NCI-H1436 treated with DMSO at 0.1 percent for 48 hours (cell line): ENCODE data around the gene PSMF1.

Source experiments
- DNase-seq: peaks from one replicate; lab custom pipeline; 2025; lab: John Stamatoyannopoulos, UW

The PSMF1 gene

GRCh38 chr20:1164871-1165270 is 46.5 kb downstream of the PSMF1 start:
- no peak for DNase-seq

GRCh38 chr20:1165521-1165920 is 47.1 kb downstream of the PSMF1 start:
- DNase-seq, result no peak

GRCh38 chr20:1165941-1166340 is 47.5 kb downstream of the PSMF1 start:
- DNase-seq, result no peak

- no peak for DNase-seq
These were observed 48.7 kb downstream of the PSMF1 start for GRCh38 chr20:1166948-1167720.

GRCh38 chr20:1169224-1169623 is 50.8 kb downstream of the PSMF1 start:
- DNase-seq, result no peak

GRCh38 chr20:1171461-1172093 is 53.2 kb downstream of the PSMF1 start:
- DNase-seq, result no peak

GRCh38 chr20:1173698-1174097 is 55.3 kb downstream of the PSMF1 start:
- DNase-seq, result no peak

- DNase-seq, result no peak
These were observed 56.4 kb downstream of the PSMF1 start for GRCh38 chr20:1174787-1175186.

GRCh38 chr20:1177680-1178079 is 59.3 kb downstream of the PSMF1 start:
- no peak for DNase-seq

GRCh38 chr20:1178103-1178502 is 59.7 kb downstream of the PSMF1 start:
- DNase-seq, result no peak

GRCh38 chr20:1178623-1179022 is 60.2 kb downstream of the PSMF1 start:
- no peak for DNase-seq

- no peak for DNase-seq
These were observed 62.5 kb downstream of the PSMF1 start for GRCh38 chr20:1180949-1181348.

GRCh38 chr20:1182106-1182505 is 63.7 kb downstream of the PSMF1 start:
- no peak for DNase-seq

- no peak for DNase-seq
These were observed 64.8 kb downstream of the PSMF1 start for GRCh38 chr20:1183153-1183552.

- no peak for DNase-seq
These were observed 65.8 kb downstream of the PSMF1 start for GRCh38 chr20:1184260-1184637.

- no peak for DNase-seq
These were observed 66.4 kb downstream of the PSMF1 start, which contains the start of gene TMEM74B for GRCh38 chr20:1184638-1185315. Gene TMEM74B (minus strand): TSS chr20:1184981. CDS start chr20:1183801, 1,180 bp downstream.

GRCh38 chr20:1185316-1185741 is 66.9 kb downstream of the PSMF1 start:
- no peak for DNase-seq

GRCh38 chr20:1185790-1186334 is 67.5 kb downstream of the PSMF1 start:
- no peak for DNase-seq

- no peak for DNase-seq
These were observed 68.1 kb downstream of the PSMF1 start for GRCh38 chr20:1186367-1186991.

GRCh38 chr20:1187605-1188171 is 69.3 kb downstream of the PSMF1 start:
- no peak for DNase-seq

GRCh38 chr20:1188347-1188746 is 69.9 kb downstream of the PSMF1 start:
- DNase-seq, result no peak

- DNase-seq, result no peak
These were observed 71.4 kb downstream of the PSMF1 start for GRCh38 chr20:1189827-1190226.
